Astrocyte of the cerebellum (primary cell): ENCODE results near the gene SLC17A7.
"Not testable (repeated sequence)": the region's sequence is repeated elsewhere in the genome, so short reads cannot be mapped to it uniquely, and the experiment has no call there.

Source experiments
- DNase-seq: peaks from one replicate; pipeline ENCODE4 v3.0.0-alpha.2; 2011; ENCODE audit warnings: low read depth
- H3K4me3 ChIP-seq: 2 replicates; pipeline ENCODE4 v1.5.1; 2011; ENCODE audit warnings: mild to moderate bottlenecking, low read depth, low read length, moderate library complexity
- in situ Hi-C: cut with HindIII; loops from 2 replicates; pipeline ENCODE4 v1.10.0; 2017; ENCODE audit warnings: low sequenced_read_pairs
- TF ChIP-seq, protein P1 (sequence below): IDR thresholded peaks from 2 replicates; pipeline ENCODE4 v1.5.1; 2012; ENCODE audit warnings: low read length, low read depth, moderate library complexity, mild to moderate bottlenecking; ENCODE audit errors: missing control alignments

Gene SLC17A7

DNA sequence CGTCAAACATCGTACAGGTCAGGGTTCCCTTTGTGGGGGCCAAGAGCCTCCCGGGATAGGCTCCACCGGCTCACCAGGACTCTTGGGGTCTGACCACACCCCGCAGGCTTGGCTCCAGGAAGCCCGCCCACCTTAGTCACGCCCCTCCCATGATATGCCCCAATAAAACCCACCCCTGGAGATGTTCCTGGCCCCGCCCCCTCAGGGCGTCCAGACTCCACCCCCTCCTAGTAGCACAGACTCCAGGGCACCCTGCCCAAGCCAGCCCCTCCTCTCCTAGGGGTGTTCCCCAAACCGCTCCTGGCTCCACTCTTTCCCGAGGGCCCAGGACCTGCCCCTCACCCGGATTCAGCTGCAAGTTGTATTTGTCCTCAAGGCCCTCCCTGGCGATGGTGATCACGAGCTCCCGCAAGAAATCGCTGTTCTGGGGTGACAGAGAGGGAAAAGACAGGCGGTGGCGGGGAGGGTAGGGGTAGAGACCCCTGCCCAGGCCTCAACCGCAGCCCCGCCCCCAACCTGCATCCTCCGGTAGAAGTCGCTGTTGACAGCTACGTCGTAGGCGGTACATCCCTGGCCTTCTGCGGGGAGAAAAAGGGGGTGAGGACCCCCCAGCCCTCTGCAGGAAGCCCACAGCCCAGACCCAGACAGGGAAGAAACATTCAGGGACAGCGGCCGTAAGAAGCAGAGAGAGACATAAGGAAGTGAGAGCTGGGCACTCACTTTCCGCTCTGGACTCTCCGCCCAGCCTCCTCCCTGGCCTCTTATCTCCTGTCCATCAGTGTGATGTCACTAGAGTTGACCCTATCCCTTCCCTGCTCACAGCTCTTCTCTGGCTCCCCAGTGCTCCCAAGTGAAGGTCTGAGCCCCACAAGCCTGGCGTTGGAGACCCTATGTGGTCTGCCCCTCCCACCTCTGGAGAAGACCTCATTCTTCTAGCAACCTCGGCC is 6.4 kb upstream of the SLC17A7 start:
- no peak for DNase-seq
- no peak overlapping the region for H3K4me3 ChIP-seq
- TF ChIP-seq, protein P1, sequence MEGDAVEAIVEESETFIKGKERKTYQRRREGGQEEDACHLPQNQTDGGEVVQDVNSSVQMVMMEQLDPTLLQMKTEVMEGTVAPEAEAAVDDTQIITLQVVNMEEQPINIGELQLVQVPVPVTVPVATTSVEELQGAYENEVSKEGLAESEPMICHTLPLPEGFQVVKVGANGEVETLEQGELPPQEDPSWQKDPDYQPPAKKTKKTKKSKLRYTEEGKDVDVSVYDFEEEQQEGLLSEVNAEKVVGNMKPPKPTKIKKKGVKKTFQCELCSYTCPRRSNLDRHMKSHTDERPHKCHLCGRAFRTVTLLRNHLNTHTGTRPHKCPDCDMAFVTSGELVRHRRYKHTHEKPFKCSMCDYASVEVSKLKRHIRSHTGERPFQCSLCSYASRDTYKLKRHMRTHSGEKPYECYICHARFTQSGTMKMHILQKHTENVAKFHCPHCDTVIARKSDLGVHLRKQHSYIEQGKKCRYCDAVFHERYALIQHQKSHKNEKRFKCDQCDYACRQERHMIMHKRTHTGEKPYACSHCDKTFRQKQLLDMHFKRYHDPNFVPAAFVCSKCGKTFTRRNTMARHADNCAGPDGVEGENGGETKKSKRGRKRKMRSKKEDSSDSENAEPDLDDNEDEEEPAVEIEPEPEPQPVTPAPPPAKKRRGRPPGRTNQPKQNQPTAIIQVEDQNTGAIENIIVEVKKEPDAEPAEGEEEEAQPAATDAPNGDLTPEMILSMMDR, result no peak
- in situ Hi-C loops, result no loop called here

GRCh38 chr19:49445997-49446396 is 4.7 kb upstream of the SLC17A7 start:
- TF ChIP-seq, protein P1, result no peak
- in situ Hi-C loops, result no loop called here
- DNase-seq, result no peak
- no peak overlapping the region for H3K4me3 ChIP-seq

DNA sequence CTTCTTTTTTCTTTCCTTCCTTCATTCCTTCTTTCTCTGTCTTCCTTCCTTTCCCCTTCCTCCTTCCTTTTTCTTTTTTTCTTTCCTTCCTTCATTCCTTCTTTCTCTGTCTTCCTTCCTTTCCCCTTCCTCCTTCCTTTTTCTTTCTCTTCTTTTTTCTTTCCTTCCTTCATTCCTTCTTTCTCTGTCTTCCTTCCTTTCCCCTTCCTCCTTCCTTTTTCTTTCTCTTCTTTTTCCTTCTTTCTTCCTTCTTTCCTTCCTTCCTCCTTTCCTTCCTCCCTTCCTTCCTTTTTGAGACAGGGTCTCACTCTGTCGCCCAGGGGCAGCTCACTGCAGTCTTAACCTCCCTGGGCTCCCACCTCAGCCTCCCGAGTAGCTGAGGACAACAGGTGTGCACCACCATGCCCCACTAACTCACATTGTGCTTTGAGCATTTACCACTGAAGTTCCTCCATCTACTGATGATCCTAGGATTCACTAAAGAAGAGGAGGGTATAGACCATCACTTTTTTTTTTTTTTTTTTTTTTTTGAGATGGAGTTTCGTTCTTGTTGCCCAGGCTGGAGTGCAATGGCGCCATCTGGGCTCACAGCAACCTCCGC is 2.9 kb upstream of the SLC17A7 start:
- H3K4me3 ChIP-seq, DNase-seq, in situ Hi-C loops: not testable (repeated sequence)

- in situ Hi-C loops, result no loop called here
These were observed 2.2 kb upstream of the SLC17A7 start for GRCh38 chr19:49443366-49444099.

GRCh38 chr19:49442771-49443365 is 1.5 kb upstream of the SLC17A7 start:
- peak overlapping the region; percentile 57 for H3K4me3 ChIP-seq
- TF ChIP-seq, protein P1, result no peak
- peak; percentile 42 for DNase-seq
- in situ Hi-C loops, result no loop called here

More at GRCh38 chr19:49443366-49444099, 2.2 kb upstream of the SLC17A7 start:
- peak; percentile 91 for DNase-seq
- H3K4me3 ChIP-seq, result peak overlapping the region; percentile 57
- TF ChIP-seq, protein P1, result peak; percentile 74

DNA sequence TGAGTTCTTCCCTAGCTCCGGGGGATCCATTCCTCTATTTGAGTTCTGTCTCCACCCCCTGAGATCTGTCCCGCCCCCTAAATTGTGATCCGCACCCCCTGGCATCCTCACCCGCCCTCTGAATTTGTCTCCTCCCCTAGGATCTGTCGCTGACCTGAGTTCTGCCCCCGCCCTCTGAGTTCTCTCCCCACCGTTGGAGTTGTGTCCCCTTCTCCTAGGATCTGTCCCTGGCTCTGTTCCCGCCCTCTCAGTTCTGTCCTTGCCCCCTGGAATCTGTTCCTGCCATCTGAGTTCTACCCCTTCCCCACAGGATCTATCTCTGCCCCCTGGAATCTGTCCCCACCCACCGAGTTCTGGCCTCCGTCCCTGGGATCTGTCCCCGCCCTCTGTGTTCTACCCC is 1.0 kb upstream of the SLC17A7 start:
- in situ Hi-C loops, result no loop called here
- peak overlapping the region; percentile 57 for H3K4me3 ChIP-seq
- TF ChIP-seq, protein P1, result no peak
- no peak for DNase-seq
